ENCODE results near the gene FCHO1.
"Not testable (repeated sequence)": the region's sequence is repeated elsewhere in the genome, so short reads cannot be mapped to it uniquely, and the experiment has no call there.

The FCHO1 gene

DNA sequence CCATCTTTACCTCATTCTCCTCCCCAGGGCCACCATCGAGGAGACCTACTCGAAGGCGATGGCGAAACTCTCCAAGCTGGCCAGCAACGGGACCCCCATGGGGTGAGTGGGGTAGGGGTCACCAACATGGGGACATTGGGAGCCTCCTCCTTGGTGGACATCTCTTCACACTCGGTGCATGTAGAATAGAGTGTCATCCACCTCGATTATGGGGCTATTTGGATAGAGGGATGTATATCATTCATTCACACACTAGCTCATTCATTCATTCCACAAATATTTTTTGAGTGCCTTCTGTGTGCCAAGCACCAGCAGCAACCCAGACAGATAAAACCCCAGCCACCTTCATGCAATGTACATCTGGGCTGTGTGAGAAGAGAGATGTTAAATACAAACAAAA, 13.1 kb downstream of the FCHO1 start:
- DNase-seq, result no peak

DNA sequence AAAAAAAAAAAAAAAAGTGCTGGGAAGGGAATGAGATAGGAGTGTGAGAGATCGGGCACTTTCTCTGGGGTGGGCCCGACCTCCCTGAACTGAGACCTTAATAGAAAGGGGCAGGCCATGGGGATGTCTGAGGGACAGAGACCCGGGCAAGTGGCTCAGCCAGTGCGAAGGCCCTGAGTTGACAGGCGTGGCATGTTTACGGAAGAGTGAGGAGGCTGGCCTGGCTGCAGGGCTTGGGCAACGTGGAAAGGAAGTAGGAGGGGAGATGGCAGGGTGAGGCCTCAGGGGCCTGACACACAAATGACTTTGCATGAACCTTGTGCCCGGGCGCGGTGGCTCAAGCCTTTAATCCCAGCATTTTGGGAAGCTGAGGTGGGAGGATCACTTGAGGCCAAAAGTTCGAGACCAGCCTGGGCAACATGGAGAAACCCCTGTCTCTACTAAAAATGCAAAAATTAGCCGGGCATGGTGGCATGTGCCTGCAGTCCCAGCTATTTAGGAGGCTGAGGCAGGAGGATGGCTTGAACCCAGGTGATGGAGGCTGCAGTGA, 13.9 kb downstream of the FCHO1 start:
- DNase-seq, result no peak

DNA sequence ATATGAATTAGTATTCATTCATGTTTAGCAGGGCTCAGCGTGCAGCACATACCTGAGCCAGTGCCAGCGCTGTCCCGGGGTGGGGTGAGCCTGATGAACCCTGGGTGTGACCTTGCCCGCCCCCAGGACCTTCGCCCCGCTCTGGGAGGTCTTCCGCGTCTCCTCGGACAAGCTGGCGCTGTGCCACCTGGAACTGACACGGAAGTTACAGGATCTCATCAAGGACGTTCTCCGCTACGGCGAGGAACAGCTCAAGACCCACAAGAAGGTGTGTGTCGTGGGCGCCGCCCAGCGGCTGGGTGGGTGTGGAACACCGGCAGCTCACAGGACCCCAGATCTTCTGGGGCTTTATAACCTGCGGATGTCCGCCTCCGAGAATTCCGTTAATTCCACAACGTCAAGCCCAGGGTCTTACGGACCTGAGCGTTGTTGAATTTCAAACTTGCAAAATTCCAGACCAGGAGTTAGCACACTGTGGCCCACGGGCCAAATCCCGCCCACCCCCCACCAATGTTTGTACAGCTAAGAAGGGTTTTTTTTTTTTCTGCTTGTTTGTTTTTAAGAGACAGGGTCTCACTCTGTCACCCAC, 15.4 kb downstream of the FCHO1 start:
- peak; percentile 30 for DNase-seq

DNA sequence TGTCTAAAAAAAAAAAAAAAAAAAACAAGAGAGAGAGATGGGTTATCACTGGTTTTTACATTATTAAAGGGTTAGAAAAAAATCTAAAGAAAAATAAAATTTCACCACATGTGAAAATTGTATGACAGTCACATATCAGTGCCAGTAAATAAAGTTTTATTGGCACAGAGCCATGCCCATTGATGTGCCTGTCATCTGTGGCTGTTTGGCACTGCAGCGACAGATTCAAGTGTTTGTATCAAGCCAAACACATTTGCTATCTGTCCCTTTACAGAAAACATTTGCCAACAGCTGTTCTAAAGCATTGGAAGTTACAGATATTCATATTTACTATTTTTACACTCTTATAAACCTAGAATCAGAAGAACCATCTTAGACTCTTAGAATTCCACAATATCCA, 16.3 kb downstream of the FCHO1 start:
- DNase-seq, result no peak

DNA sequence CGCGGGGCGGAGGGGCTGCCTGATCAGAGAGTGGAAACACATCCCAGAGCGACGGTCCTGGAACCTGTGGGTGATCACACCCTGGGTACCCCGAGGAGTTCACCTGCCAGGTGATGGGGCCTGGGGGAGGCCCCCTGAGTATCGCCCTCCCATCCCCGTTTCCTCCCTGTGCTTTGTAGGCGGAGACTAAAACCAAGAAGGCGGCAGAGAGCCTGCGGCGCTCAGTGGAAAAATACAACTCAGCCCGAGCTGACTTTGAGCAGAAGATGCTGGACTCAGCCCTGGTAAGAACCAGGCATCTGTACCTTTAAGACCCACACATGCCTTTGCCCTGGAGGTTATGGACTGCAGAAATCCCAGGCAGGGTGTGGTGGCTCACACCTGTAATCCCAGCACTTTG, 19.3 kb downstream of the FCHO1 start:
- no peak for DNase-seq

DNA sequence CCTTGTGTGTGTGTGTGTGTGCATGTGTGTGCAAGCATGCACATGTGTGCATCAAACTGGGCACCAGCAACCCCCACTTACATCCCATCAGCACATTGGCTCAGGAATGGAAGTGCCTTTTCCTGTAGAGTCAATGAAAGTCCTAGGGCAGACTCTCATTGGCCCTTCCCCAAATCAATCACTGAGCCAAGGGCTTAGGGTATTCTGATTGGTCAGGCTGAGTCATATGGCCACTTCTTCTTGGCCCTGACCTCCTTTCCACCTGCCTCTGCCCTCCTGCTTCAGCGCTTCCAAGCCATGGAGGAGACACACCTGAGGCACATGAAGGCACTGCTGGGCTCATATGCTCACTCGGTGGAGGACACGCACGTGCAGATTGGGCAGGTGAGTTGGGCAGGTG, 20.9 kb downstream of the FCHO1 start:
- DNase-seq, result no peak

DNA sequence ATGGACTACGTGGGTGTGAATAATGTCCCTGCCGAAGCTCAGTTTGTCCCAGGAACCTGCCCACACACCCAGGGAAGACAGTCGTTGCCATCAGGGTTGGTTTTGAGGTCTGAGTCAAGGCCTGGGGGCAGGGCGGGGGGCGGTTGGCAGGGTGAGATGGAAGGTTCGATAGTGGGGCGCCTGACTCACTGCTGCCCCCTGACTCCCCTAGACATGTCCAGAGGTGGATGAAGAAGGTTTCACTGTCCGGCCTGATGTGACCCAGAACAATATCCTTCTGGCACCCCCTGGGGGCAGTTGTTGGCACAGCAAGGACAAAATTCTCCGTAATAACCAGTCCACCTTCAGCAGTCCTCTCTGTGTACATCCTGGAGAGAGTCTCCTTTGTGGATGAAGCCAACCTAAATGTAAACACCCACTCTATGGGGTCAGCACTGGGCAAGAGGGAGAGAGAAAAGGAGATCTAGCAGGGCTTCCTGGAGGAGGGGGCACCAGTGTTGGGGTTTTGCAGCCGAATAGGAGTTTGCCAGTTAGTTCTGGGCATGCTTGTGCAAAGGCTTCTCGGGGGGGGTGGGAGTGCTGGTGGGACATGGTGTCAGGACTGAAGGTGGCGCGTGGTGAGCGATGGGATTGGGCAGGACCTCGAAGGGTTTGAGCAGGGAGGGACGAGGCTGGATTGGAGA, 24.1 kb downstream of the FCHO1 start:
- peak; percentile 45 for DNase-seq

DNA sequence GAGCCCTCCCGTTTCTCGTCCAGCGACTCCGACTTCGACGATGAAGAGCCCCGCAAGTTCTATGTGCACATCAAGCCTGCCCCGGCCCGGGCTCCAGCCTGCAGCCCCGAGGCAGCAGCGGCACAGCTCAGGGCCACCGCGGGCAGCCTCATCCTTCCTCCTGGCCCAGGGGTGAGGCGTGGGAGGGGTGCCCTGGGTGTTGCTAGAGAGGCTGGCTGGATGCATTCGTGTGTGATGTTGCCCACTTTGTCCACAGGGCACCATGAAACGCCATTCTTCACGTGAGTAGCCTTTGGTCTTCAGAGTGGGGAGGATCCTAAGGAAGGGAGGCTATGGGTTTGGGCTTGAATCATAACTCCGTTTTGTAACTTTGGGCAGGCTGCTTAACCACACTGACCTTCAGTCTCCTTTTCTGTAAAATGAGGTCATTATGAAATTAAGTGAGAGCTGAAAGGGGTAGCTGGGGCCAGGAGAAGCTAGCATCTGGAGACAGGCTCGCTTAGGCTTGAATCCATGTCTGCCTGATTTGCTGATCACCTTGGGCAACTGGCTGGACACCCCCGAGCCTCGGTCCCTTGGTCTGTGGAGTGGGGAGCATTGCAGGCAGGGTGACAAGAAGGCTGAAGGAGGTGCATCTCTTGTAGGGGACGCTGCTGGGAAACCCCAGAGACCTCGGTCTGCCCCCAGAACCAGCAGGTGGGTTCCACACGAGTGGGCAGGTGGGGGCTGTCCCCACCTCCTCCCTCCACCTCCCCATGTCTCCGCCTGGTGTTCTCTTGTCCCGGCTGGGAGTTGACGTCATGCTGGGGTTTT, 24.9 kb downstream of the FCHO1 start:
- DNase-seq, result no peak

DNA sequence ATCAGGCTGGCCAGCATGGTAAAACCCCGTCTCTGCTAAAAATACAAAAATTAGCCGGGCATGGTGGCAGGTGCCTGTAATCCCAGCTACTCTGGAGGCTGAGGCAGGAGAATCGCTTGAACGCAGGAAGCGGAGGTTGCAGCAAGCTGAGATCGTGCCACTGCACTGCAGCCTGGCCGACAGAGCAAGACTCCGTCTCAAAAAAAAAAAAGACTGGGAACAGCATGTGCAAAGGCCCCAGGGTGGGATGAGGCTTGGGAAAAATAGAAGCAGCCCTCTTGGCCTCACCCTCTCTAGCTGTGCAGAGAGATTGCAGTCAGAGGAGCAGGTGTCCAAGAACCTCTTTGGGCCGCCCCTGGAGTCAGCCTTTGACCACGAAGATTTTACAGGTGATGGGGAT, 26.6 kb downstream of the FCHO1 start:
- not testable (repeated sequence) for DNase-seq

DNA sequence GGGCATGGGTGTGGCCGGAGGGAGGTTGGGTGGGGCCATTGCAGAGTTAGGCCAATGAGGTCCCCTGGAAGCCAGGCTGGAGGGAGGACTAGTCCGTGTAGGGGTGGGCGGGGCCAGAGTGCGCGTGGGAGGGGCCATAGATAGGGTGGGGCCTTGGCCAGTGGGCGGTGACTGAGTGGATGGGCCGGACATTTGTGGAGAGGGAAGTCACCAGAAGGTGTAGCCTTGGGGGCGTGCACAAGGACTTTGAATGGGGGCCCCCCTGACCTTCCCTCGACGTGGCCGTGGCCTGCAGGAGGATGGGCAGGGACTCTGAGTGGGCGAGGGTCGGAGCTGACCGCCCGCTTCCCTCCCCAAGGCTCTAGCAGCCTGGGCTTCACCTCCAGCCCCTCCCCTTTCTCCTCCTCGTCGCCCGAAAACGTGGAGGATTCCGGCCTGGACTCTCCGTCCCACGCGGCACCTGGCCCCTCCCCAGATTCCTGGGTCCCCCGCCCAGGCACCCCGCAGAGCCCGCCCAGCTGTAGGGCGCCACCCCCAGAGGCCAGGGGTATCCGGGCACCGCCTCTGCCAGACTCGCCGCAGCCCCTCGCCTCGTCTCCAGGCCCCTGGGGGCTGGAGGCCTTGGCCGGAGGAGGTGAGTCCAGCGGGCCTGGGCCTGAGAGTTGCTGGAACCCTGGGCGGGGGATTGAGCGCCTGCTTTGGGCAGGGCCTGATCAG, 27.1 kb downstream of the FCHO1 start:
- DNase-seq, result peak; percentile 62

DNA sequence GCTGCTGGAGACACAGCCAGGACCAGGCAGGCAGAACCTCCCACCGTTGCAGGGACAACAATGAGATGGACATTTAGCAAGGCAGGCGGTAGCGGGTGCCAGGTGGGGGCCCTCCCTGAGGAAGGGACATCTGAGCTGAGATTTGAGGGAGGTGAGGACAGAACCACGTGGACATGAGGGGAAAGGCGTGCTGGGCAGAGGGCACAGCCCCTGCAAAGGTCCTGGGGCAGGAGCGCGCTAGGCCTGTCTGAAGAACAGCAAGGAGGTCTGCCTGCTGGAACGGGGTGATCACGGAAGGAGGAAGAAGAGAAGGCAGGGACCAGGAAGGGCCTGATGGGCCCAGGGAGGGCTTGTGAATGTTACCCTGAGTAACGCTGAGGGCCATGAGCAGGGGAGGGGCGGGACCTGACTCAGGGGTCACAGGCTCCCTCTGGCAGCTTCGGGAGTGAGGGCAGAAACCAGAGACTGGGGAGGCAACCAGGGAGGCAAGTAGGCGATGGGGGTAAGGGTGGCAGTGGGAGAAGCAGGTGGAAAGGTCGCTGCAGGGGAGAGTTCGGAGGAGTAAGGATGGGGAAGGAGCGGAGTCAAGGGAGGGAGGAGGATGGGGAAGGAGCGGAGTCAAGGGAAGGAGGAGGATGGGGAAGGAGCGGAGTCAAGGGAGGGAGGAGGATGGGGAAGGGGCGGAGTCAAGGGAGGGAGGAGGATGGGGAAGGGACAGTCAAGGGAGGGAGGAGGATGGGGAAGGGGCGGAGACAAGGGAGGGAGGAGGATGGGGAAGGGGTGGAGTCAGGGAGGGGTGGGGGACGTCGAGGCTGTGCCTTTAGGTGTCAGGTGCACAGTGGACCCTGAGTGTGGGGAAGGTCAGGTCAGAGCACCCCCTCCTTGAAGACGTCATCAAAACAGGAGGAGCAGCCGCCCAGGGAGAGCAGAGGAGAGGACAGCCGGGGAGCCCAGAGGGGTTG, 28.0 kb downstream of the FCHO1 start:
- DNase-seq, result no peak

DNA sequence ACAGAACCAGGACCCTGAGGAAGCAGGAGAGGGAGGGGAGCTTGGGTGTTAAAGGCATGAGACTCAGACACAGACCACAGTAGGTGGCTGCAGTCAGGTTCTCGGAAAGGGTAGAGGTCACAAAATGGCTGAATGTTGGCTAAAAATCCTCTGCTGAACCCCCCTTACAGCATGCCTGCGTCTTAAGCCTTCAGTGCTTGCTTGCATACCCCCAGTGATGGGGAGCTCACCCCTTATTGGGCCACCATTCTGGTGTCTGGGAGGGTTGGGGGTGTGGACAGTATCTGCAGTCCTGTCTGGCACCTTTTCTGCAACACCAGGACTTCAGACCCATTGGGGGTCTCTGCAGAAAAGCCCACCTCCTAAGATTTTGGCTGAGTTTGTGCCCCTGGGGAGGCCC, 29.5 kb downstream of the FCHO1 start:
- no peak for DNase-seq

DNA sequence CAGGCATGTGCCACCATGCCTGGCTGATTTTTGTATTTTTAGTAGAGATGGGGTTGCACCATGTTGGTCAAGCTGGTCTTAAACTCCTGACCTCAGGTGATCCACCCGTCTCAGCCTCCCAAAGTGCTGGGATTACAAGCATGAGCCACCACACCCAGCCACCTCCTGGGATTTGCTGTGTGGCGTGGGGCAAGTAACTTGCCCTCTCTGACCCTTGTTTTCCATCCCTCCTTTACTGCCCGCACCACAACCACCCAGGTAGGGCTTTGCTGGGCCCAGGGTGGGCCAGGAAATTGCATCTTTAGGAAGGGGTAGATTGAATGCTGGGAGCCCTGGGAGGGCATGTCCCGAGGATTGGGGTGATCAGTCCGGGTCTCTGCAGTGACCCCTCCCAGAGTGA, 32.4 kb downstream of the FCHO1 start:
- DNase-seq, result not testable (repeated sequence)

DNA sequence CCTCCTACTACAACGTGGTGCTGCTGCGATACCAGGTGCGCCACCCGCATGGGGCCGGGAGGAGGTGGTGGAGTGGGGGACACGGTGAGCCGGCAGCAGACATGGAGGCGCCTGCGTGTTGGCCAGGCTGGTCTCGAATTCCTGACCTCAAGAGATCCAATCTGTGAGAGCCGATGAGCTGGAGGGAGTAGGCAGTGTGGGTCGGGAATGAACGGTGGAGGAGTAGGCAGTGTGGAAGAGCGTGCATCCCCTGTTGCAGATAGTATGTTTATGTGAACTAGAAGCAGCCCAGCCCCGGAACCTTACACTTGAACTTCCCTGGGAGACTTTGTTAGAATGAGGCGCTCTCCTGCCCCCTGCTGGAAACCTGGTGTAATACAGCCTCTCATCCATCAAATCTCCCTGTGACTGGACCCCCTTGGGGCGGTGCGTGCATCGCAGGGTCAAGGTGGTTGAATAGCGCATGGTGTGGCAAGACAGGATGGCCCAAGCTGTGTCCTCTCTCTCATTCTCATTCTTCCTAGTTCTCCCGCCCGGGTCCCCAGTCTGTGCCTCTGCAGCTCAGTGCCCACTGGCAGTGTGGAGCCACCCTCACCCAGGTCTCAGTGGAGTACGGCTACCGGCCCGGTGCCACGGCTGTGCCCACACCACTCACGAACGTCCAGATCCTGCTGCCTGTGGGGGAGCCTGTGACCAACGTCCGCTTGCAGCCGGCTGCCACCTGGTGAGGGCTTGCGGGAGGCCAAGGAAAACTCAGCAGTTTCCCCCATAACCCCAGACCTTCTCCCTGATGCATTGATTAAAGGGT, 33.1 kb downstream of the FCHO1 start:
- peak; percentile 76 for DNase-seq

DNA sequence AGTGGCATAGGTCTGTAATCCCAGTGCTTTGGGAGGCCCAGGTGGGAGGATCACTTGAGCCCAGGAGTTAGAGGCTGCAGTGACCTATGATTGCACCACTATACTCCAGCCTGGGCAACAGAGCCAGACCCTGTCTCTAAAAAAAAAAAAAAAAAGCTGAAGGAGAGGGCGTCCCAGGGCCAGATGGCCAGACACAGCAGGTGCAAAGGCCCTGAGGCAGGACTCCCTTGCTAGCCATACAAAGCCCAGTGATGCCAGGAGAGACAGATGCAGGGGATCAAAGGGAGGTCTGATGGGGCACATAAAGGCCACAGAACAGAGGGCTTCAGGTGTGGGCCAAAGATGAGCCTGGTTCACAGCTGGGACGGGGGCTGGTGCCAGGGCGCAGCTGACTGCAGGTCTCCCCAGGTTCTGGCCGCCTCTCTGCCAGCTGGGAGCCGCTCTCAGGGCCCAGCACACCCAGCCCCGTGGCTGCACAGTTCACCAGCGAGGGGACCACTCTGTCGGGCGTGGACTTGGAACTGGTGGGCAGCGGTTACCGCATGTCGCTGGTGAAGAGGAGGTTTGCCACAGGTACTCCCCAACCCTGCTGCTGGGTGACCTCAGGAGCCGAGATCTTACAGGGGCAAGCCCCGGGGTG, 36.1 kb downstream of the FCHO1 start:
- DNase-seq, result no peak

DNA sequence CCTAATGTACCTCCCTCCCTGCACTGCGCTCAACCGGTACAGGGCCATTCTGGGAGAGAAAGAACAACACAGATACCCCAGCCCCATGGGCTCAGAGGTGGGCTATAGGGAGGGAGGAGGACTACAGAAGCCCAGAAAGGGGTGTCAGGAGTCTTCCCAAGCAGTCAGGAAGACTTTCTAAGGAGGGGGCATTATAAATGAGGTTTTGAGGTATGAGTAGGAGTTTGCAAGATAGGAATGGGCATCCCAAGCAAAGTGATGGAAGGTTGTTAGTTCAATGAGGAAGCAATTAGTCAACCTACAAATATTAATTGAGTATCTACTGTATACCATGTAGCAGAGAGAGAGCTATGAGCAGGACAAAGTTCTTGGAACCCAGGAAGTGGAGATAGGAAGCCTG, 37.4 kb downstream of the FCHO1 start:
- no peak for DNase-seq

DNA sequence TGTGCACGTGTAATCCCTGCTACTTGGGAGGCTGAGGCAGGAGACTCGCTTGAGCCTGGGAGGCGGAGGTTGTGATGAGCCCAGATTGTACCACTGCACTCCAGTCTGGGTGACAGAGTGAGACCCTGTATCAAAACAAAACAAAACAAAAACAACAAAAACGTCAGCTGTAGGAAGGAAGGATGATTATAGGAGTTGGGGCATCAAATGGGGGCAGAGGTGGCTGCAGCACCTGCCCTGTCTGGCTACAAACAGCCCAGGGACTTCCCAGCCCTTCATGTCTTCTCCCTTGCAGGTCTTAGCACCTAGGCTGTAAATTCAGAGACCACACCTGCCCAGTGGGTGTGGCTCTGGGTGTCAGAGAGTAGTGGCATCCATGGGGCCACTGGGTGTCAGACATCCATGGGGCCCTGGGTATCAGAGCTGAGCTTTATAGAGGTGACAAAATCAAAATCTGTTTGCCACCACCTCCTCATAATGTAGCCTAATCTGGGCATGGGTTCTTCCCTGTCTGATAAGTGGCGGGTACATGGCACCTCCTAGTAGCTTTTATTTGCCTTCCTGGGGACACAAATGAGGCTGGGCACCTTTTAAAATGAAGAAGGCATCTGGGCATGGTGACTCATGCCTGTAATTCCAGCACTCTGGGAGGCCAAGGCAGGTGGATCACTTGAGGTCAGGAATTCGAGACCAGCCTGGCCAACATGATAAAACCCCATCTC, 38.9 kb downstream of the FCHO1 start:
- DNase-seq, result no peak

DNA sequence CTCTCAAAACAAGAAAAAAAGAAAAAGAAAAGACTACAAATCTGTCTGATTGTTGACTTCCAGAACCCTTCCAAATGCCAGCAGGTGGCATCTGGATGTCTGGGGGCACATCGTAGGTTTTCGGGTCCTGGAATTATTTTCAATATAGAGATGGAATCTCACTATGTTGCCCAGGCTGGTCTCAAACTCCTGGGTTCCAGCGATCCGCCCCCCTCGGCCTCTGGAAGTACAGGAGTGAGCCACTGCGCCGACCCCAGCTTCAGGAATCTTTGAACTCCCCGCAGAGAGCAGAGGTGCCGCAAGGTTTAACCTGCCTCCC, 43.1 kb downstream of the FCHO1 start:
- no peak for DNase-seq

DNA sequence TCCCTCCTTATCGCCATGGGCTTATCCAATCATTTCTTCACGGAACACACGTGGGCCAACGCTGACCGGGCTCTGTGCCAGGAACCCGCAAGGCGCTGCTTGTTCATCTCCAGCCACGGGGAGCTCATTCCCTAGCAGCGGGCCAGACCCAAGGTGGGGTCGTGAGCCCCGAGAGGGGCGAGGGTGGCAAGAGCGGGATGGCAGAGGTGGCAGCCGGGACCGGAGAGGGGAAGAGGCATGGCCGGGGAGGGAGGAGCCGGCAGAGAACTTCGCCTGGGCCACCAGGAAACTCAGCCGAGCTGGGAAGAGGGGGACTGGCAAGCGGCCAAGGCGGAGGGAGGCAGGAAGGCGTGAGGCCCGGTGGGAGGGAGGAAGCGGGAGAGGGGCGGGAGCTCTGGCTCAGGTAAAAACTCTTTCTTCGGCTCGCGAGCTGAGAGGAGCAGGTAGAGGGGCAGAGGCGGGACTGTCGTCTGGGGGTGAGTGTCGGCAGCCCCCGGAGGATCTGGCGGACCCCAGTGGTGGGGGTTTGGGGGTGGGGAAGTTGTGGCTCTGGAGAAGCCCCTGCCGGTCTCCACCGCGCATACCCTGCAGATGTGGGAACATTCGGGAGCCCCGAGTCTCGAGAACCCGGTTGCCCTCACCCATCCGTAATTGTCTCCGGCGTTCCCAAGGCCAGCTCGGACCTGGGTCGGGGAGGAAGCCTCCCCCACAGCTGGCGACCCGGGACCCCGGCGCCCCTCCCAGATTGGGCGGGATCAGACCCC, 43.6 kb downstream of the FCHO1 start, which contains the start of gene B3GNT3:
Gene B3GNT3 (plus strand): TSS at position 408 of the 764 bp plus-strand sequence. CDS start 12,670 bp downstream, outside the sequence.
- no peak for DNase-seq

Measured in activated CD4-positive, alpha-beta T cell treated with anti-CD3 and anti-CD28 coated beads, Interleukin-10, Interleukin-2, amounts not matched to agents 100 ng/mL and 50 ng/mL, durations not matched to agents 16 hours and 8 hours (primary cell).